Activated CD8-positive, alpha-beta memory T cell treated with anti-CD3 and anti-CD28 coated beads, Interleukin-2, amount 50 U/mL, for 48 hours (primary cell): ENCODE data around the gene PHF24.
"Not testable (repeated sequence)": the region's sequence is repeated elsewhere in the genome, so short reads cannot be mapped to it uniquely, and the experiment has no call there.

Source experiments
- DNase-seq: peaks from one replicate; pipeline ENCODE4 v3.0.0-alpha.2; 2020

Gene PHF24

GRCh38 chr9:34957492-34958410 is at the start of gene PHF24:
PHF24 (plus strand) TSS chr9:34958285; CDS start chr9:34971299, 13,014 bp downstream.
- DNase-seq: no peak

- DNase-seq: no peak
These were observed 31.0 kb upstream of the PHF24 start for GRCh38 chr9:34927061-34927460.

DNA sequence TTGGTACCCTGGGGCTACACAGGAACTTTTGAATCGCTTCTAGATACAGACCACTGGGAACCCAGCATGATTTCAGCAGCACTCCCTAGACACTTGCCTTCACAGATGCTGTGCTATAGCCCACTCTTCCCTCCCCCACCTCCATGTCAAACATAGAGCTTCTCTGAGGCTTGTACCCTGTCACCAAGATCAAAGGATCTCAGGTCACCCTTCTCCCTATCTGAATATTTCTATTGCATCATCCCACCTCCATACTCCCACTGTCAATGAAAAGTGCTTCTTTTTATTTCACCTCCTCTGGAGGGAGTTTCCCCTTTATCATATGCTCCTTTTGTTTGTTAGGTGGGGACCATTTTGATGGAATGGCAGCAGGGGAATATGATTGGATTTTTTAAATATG is 29.2 kb upstream of the PHF24 start:
- no peak for DNase-seq

GRCh38 chr9:34929506-34930102 is 28.5 kb upstream of the PHF24 start:
- DNase-seq: no peak

DNA sequence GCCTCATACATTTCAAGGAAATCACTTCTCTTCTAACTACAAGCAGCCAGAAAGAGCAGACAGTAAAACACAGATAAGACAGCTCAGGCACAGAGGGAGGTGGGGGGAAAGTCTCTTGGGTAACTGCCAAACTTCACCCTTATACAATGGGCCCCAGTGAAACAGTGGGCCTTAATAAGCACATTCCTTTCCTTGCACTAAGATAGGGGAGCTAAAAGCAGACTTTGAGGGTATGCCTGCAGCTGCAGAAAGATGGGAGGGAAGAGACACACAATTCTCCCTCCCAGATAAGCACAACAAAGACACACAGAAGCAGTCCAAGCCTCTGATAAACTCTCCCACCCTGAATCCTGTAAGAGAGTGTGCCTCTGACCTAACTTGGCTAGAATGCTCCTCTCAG is 18.1 kb upstream of the PHF24 start:
- not testable (repeated sequence) for DNase-seq

GRCh38 chr9:34948451-34948850 is 9.6 kb upstream of the PHF24 start:
- no peak for DNase-seq

DNA sequence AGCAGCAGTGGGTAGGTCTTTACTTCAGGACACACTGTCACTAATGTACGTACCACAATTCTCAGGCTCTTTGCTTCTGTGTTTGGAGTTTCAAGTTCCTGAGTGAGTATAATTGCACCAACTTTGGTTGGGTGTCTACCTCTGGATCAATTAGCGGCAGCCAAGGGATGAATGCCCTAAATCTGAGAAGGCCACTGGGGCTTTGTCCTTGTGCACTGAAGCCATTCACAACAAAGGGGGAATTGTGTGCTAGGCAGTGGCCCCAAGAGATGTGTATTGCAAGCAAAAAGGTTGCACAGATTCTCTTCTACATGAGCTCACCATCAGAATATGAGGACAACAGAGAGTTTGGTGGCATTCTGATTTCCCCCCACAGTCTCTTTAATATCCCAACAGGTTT is 3.9 kb upstream of the PHF24 start:
- DNase-seq: no peak

GRCh38 chr9:34956066-34956465 is 2.0 kb upstream of the PHF24 start:
- DNase-seq: not testable (repeated sequence)

- no peak for DNase-seq
These were observed 1.4 kb upstream of the PHF24 start for GRCh38 chr9:34956648-34957047.

DNA sequence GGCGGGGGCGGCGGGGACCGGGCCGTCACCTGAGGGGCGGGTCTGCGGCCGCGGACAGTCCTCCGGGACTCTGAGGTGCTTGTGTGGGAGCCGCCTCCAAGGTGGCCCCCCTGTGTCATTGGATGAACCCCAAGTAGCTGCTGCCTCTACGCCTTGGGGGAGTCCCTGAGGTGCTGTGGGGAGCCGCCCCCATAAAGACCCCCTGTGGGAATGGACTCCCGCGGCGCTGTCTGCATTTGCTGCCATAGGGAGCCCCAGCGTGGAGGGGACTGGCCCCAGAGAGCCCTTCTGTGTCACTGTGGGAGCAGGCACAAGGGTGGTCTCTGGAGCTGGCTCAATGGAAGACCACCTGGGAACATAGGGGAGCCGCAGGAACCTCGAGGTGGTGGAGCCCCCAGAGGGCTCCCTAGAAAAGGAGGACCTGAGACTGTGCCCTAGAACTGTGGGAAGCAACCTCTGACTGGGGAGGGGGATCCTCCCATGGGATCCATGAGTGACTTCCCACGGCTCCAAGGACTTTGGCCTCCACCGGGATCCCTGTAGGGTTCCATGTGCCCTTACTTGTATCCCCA is 412 bp downstream of the PHF24 start:
- DNase-seq: no peak

DNA sequence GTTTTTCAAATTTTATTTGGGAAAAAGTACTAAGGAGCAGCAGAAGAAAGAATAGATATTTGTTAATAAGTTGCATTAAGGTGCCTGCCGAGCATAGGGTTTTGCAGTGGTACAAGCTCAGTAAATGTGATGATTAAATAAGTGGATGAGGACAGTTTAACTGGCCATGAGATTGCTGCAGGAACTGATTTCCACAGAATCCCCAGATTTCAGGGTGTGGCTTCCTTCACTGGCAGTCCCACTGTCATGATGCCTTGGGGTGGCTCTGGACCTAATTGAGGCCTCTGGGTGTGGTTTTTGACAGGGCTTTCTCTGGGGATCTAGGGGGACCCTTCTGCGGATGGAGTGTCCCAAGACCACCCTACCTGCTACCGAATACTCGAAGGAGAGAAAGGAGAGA is 1.4 kb downstream of the PHF24 start:
- DNase-seq: no peak

DNA sequence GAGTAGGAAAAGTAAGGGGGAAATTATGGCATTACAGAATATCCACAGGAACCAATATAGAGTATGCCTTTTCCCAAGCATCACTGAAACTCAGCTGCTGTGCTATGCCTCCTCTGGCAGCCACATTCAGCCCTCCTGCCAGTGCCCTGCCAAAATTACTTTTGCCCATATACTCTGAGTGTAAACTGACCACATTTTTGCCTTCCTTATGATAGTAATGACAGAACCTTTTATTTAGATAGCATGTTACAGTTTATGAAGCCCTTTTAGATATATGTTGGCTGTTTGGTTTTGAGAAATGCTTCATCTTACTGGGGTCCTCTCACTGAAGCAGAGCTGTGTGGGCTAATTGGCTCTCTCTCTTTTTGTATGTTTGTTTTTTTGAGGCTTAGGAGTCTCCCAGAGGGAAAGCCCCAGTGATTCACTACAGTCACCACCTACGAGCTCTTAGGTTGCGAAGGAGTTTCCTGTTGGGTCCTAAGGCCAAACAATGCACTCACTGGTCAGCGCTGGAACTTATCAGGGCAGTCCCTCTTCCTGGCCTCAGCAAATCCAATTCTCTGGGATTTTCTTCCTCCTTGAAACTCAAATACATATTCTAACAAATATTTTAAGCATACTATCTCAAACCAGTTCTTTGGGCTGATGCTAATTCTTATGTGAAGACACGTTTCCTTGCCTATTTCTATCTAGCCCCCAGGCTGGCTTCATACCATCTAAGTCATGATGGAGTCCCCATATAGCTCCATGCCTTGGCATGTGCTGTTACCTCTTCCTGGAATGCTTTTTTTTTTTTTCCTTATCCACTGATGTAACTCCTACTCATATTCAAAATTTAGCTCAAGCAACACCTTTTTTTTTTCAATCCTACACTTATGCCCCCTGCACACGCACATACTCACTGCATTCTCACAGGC is 3.7 kb downstream of the PHF24 start:
- no peak for DNase-seq

DNA sequence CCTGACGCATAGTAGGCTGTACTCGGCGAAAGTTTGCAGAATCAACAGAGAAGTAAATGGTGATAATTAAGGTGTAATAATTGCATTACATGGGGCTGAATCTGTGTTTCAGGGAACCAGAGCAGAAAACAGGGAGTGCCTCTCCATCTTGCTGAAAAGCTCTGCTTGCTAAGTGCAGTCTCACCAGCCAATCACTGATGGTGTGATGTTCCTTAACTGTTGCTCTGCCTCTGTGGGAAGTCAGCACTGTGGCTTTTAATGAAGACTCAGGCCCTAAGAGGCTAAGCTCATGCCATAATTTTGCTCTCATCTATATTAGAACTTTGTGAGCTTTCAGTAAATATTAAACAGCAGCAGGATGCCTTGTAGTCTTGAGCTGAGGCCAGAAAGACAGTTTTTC is 4.5 kb downstream of the PHF24 start:
- DNase-seq: no peak

DNA sequence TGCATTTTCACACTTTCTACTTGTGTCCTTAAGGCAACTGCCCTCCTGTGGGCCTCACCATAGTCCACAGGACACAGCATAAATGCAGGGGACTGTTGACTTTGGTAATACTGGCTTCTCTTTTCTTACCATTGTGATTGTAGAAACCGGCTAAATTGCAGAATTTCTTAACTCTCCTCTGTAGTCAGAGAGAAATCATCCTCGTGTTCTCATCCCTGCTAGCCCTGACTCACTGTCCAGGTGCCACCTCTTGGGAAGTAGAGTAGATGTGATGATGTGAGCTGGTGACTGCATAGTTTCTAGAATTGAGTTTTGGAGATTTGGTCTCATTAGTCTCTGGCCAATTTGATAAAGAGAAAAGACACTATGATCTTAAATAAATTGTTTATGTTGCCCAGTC is 5.5 kb downstream of the PHF24 start:
- no peak for DNase-seq

- DNase-seq: no peak
These were observed 6.4 kb downstream of the PHF24 start for GRCh38 chr9:34964458-34964857.

DNA sequence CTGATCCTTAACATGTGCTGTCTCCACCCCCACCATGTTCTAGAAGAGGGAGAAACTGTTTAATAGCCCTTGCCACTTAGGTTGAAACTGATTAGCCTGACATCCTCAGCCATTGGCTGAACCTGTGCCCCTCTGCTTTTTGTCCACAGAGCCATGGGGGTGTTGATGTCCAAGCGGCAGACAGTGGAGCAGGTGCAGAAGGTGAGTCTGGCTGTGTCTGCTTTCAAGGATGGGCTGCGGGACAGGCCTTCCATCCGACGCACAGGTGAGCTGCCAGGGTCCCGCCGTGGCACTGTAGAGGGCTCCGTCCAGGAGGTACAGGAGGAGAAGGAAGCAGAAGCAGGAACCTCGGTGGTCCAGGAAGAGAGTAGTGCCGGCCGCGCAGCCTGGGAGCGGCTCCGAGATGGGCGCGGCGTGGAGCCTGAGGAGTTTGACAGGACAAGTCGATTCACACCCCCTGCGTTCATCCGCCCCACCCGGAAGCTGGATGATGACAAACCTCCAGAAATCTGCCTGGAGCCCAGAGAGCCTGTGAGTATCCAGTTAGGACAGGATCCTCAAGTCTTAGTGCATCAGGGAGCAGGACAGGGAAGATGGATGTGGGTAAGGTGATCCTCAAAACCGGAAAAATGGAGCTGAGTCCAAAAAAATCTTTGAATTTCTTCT is 13.2 kb downstream of the PHF24 start:
- no peak for DNase-seq

- DNase-seq: no peak
These were observed 16.6 kb downstream of the PHF24 start for GRCh38 chr9:34974664-34975063.

- DNase-seq: no peak
These were observed 18.4 kb downstream of the PHF24 start for GRCh38 chr9:34976441-34976840.

DNA sequence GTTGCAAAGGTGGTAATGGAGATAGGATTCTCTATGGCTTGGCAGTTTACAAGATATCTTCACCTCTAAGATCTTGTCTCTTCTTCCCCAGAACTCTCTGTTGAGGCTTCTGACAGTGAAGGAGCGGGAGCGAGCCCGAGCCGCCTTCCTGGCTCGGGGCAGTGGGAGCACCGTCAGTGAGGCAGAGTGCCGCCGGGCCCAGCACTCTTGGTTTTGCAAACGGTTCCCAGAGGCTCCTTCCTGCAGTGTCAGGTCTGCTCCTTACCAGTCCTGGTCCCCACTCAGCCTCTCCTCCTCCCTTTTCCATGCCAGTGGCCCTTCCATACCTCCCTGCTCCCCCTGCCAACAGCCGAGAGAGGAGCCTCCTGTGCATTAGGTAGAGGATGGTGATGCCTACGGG is 18.9 kb downstream of the PHF24 start:
- DNase-seq: no peak

DNA sequence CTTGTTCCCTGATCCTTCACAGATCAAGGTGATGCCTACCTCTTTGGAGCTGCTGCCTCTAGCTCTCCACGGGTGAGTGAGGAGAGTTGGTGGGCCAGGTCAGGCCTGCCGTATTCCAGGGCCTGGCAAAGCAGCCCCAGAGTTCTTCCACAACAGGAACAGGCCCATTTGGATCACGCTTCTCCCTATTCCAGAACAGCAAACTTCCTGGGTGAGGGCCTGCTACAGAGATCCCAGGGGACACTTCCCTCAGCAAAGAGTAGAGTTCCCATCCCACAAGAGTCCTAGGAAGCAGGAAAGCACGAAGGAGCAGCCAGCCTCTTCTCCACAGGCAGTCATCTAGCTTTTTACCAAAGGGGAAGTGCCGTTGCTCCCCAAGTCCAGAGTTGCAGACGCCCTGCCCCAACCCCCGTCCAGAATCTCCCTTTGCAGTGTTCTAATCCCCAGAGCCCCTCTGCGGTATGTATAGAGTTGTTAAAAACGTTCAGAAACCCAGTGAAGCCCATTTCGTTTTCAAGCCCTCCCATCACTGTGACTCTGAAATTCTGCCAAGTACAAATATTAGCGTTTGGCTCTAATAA is 22.2 kb downstream of the PHF24 start:
- no peak for DNase-seq

GRCh38 chr9:34982361-34982760 is 24.3 kb downstream of the PHF24 start:
- DNase-seq: no peak

- DNase-seq: no peak
These were observed 25.1 kb downstream of the PHF24 start for GRCh38 chr9:34983209-34983608.
